NB4 (cell line): ENCODE measurements around the gene KCTD4.
"Not testable (repeated sequence)": the region's sequence is repeated elsewhere in the genome, so short reads cannot be mapped to it uniquely, and the experiment has no call there.

ENCODE experiments used
- DNase-seq: peaks from one replicate; pipeline ENCODE4 v3.0.0; 2010; ENCODE audit warnings: low read depth
- H3K4me3 ChIP-seq: one replicate; pipeline ENCODE4 v1.5.1; 2011; ENCODE audit warnings: mild to moderate bottlenecking, low read depth, low read length, moderate library complexity
- CTCF ChIP-seq: IDR thresholded peaks from one replicate; pipeline ENCODE4 v1.5.1; 2012; ENCODE audit warnings: low read depth, low read length
- MAX ChIP-seq: IDR thresholded peaks from 2 replicates; pipeline ENCODE4 v1.6.1; 2011; ENCODE audit warnings: low read depth, low read length
- MYC ChIP-seq: IDR thresholded peaks from 2 replicates; pipeline ENCODE4 v1.6.1; 2011; ENCODE audit warnings: low read depth, low read length
- POLR2A ChIP-seq: IDR thresholded peaks from 2 replicates; pipeline ENCODE4 v1.6.1; 2011; ENCODE audit warnings: mild to moderate bottlenecking; ENCODE audit not compliant: insufficient read length; ENCODE audit errors: extremely low read depth

Gene KCTD4

GRCh38 chr13:45200701-45201232 is at the start of gene KCTD4:
Gene KCTD4, minus strand, starts transcription at chr13:45201045. Its CDS starts 6,478 bp downstream, at chr13:45194567.
- no peak for DNase-seq
- no peak for TF ChIP-seq CTCF
- no peak for TF ChIP-seq MYC
- no peak for TF ChIP-seq POLR2A
- no peak for TF ChIP-seq MAX
- H3K4me3 ChIP-seq, result no peak within 1 kb of the TSS

GRCh38 chr13:45249662-45250061 is 48.8 kb upstream of the KCTD4 start:
- no peak for TF ChIP-seq CTCF
- TF ChIP-seq MAX, result no peak
- no peak for TF ChIP-seq MYC
- TF ChIP-seq POLR2A, result no peak
- H3K4me3 ChIP-seq, result no peak overlapping the region
- no peak for DNase-seq

GRCh38 chr13:45244736-45245135 is 43.9 kb upstream of the KCTD4 start:
- H3K4me3 ChIP-seq, DNase-seq: not testable (repeated sequence)

- no peak for TF ChIP-seq MAX
- no peak for TF ChIP-seq POLR2A
- TF ChIP-seq CTCF, result no peak
- no peak for TF ChIP-seq MYC
These were observed 42.2 kb upstream of the KCTD4 start for GRCh38 chr13:45243077-45243476.

GRCh38 chr13:45242524-45242923 is 41.7 kb upstream of the KCTD4 start:
- DNase-seq, result no peak
- TF ChIP-seq MAX (no peak), POLR2A (no peak), MYC (no peak), CTCF (no peak)
- H3K4me3 ChIP-seq, result no peak overlapping the region

More at GRCh38 chr13:45243077-45243476, 42.2 kb upstream of the KCTD4 start:
- H3K4me3 ChIP-seq, result no peak overlapping the region
- DNase-seq, result no peak

- no peak for DNase-seq
- TF ChIP-seq POLR2A (no peak), MAX (no peak), CTCF (no peak), MYC (no peak)
These were observed 41.2 kb upstream of the KCTD4 start for GRCh38 chr13:45242070-45242469.

More at GRCh38 chr13:45242070-45242469, 41.2 kb upstream of the KCTD4 start:
- no peak overlapping the region for H3K4me3 ChIP-seq
